Measurements from ENCODE around the gene MRPS30.

MRPS30 gene

DNA sequence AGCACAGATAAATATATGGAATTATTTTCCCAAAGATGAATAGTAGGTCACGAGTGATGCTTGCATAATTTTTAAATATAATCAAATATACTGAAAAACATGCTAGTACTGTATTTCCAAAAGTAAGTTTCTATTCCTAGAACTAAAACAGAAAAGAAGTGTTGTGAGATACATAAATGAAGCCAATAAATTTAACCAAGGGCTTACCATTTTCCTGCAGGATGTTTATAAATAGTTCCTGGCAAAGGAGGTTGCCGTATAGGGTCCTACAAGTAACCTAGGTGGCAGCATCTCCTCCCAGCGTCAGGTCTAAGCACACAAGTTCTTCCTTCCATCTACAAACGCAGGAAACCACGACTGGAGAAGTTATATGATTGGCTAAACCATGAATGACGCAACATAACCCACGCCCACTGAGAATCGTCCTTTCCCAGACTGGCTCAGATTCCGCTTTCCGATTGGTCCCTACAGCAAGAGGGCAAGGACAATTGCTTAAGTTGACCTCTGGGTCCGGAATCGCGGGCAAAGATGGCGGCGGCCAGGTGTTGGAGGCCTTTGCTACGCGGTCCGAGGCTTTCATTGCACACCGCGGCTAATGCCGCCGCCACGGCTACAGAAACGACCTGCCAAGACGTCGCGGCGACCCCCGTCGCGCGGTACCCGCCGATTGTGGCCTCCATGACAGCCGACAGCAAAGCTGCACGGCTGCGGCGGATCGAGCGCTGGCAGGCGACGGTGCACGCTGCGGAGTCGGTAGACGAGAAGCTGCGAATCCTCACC is at the start of gene MRPS30:
Gene MRPS30 (plus strand): TSS at position 513 of the 780 bp plus-strand sequence. CDS start 16 bp downstream, at position 529.
- TF ChIP-seq YY1 (IDR thresholded peaks at IDR 0.05; ENCODE audit: low read depth): peak; percentile 96
- TF ChIP-seq, protein P1, sequence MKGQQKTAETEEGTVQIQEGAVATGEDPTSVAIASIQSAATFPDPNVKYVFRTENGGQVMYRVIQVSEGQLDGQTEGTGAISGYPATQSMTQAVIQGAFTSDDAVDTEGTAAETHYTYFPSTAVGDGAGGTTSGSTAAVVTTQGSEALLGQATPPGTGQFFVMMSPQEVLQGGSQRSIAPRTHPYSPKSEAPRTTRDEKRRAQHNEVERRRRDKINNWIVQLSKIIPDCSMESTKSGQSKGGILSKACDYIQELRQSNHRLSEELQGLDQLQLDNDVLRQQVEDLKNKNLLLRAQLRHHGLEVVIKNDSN (IDR thresholded peaks at IDR 0.05): no peak
- no peak for TF ChIP-seq ZBTB7A (IDR thresholded peaks at IDR 0.05; ENCODE audit: low read depth)
- TF ChIP-seq EP300 (IDR thresholded peaks at IDR 0.05; ENCODE audit: borderline replicate concordance): 0 out of 2 replicates have a peak, but pooled peaks have one; percentile 6
- TF ChIP-seq RAD21 (IDR thresholded peaks at IDR 0.05; ENCODE audit: low read depth): no peak
- no peak for TF ChIP-seq NFIC (IDR thresholded peaks at IDR 0.05)
- TF ChIP-seq, protein P2, sequence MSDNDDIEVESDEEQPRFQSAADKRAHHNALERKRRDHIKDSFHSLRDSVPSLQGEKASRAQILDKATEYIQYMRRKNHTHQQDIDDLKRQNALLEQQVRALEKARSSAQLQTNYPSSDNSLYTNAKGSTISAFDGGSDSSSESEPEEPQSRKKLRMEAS (IDR thresholded peaks at IDR 0.05): peak; percentile 69; the same call in 1 of the 2 replicates
- TF ChIP-seq TAF1 (IDR thresholded peaks at IDR 0.05; ENCODE audit: low read depth): peak; percentile 90
- TF ChIP-seq TCF12 (IDR thresholded peaks at IDR 0.05; ENCODE audit: low read depth): peak; percentile 35; the same call in 1 of the 2 replicates
- TF ChIP-seq, protein P3, sequence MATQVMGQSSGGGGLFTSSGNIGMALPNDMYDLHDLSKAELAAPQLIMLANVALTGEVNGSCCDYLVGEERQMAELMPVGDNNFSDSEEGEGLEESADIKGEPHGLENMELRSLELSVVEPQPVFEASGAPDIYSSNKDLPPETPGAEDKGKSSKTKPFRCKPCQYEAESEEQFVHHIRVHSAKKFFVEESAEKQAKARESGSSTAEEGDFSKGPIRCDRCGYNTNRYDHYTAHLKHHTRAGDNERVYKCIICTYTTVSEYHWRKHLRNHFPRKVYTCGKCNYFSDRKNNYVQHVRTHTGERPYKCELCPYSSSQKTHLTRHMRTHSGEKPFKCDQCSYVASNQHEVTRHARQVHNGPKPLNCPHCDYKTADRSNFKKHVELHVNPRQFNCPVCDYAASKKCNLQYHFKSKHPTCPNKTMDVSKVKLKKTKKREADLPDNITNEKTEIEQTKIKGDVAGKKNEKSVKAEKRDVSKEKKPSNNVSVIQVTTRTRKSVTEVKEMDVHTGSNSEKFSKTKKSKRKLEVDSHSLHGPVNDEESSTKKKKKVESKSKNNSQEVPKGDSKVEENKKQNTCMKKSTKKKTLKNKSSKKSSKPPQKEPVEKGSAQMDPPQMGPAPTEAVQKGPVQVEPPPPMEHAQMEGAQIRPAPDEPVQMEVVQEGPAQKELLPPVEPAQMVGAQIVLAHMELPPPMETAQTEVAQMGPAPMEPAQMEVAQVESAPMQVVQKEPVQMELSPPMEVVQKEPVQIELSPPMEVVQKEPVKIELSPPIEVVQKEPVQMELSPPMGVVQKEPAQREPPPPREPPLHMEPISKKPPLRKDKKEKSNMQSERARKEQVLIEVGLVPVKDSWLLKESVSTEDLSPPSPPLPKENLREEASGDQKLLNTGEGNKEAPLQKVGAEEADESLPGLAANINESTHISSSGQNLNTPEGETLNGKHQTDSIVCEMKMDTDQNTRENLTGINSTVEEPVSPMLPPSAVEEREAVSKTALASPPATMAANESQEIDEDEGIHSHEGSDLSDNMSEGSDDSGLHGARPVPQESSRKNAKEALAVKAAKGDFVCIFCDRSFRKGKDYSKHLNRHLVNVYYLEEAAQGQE (IDR thresholded peaks at IDR 0.05; ENCODE audit: low read depth): no peak
- no peak for TF ChIP-seq FOXM1 (IDR thresholded peaks at IDR 0.05; ENCODE audit: borderline replicate concordance, low read depth)
- no peak for TF ChIP-seq TEAD4 (IDR thresholded peaks at IDR 0.05)
- TF ChIP-seq CEBPB (IDR thresholded peaks at IDR 0.05): peak; percentile 80
- TF ChIP-seq EGR1 (IDR thresholded peaks at IDR 0.05): no peak
- TF ChIP-seq CREB1 (IDR thresholded peaks at IDR 0.05; ENCODE audit: low read depth): peak; percentile 69

DNA sequence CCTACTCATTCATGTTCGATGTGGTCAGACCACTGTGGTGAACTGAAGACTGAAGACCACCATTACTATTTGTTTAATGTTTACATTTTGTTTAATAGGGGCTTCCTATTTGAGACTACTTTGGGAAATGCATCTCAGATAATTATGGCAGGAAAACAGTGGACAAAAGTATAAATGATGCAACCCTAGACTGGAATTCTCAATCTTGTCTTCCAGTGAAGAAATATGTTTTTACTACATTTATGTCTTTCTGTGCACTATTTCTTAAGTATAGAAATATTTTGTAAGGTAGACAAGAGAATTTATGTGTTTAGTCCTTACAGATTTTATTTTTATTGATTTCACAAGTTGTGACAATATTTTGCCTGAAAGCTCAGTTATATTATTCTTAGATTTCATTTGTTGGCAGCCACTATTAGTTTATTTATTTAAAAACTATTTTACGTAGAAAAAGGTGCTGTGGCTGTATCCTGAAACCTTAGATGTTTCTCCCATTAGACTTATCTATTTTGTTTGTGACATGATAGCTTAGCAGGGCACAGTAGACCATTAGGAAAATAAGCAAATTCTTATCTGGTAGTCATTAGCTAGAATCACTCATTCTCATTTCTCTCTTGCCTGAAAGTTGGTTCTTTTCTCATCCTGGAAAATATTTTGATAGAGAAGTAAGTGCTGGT is 39.4 kb upstream of the MRPS30 start:
- TF ChIP-seq CEBPB (IDR thresholded peaks at IDR 0.05) (no peak), YY1 (IDR thresholded peaks at IDR 0.05; ENCODE audit: low read depth) (no peak), CREB1 (IDR thresholded peaks at IDR 0.05; ENCODE audit: low read depth) (no peak), EP300 (IDR thresholded peaks at IDR 0.05; ENCODE audit: borderline replicate concordance) (no peak), FOXM1 (IDR thresholded peaks at IDR 0.05; ENCODE audit: borderline replicate concordance, low read depth) (no peak), RAD21 (IDR thresholded peaks at IDR 0.05; ENCODE audit: low read depth) (no peak), TCF12 (IDR thresholded peaks at IDR 0.05; ENCODE audit: low read depth) (no peak), EGR1 (IDR thresholded peaks at IDR 0.05) (no peak), NFIC (IDR thresholded peaks at IDR 0.05) (no peak), ZBTB7A (IDR thresholded peaks at IDR 0.05; ENCODE audit: low read depth) (no peak), TAF1 (IDR thresholded peaks at IDR 0.05; ENCODE audit: low read depth) (no peak), TEAD4 (IDR thresholded peaks at IDR 0.05) (no peak)
- TF ChIP-seq, protein P3 (IDR thresholded peaks at IDR 0.05; ENCODE audit: low read depth): no peak
- TF ChIP-seq, protein P1 (IDR thresholded peaks at IDR 0.05): no peak
- TF ChIP-seq, protein P2 (IDR thresholded peaks at IDR 0.05): no peak

DNA sequence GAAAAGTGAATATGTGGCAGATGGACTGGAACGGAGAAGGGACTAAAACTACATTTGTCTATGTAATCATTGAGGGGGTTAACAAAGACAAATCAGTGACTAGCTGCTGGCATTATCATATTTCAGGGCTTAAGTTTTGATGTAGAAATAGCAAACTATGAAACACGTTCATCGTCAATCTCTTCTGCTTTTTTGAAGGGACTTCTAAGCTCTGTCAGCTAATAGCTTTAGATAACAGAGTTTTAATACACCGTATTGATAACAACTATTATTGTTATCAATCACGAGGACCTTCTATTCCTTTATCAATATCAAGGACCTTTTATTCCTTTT is 38.9 kb upstream of the MRPS30 start:
- TF ChIP-seq, protein P2 (IDR thresholded peaks at IDR 0.05): no peak
- no peak for TF ChIP-seq YY1 (IDR thresholded peaks at IDR 0.05; ENCODE audit: low read depth)
- no peak for TF ChIP-seq TCF12 (IDR thresholded peaks at IDR 0.05; ENCODE audit: low read depth)
- TF ChIP-seq NFIC (IDR thresholded peaks at IDR 0.05): no peak
- no peak for TF ChIP-seq TAF1 (IDR thresholded peaks at IDR 0.05; ENCODE audit: low read depth)
- no peak for TF ChIP-seq EP300 (IDR thresholded peaks at IDR 0.05; ENCODE audit: borderline replicate concordance)
- TF ChIP-seq RAD21 (IDR thresholded peaks at IDR 0.05; ENCODE audit: low read depth): no peak
- TF ChIP-seq CREB1 (IDR thresholded peaks at IDR 0.05; ENCODE audit: low read depth): no peak
- TF ChIP-seq, protein P1 (IDR thresholded peaks at IDR 0.05): no peak
- no peak for TF ChIP-seq CEBPB (IDR thresholded peaks at IDR 0.05)
